ENCODE measurements around the gene PROX1.
"Not testable (repeated sequence)": the region's sequence is repeated elsewhere in the genome, so short reads cannot be mapped to it uniquely, and the experiment has no call there.

PROX1 gene

DNA sequence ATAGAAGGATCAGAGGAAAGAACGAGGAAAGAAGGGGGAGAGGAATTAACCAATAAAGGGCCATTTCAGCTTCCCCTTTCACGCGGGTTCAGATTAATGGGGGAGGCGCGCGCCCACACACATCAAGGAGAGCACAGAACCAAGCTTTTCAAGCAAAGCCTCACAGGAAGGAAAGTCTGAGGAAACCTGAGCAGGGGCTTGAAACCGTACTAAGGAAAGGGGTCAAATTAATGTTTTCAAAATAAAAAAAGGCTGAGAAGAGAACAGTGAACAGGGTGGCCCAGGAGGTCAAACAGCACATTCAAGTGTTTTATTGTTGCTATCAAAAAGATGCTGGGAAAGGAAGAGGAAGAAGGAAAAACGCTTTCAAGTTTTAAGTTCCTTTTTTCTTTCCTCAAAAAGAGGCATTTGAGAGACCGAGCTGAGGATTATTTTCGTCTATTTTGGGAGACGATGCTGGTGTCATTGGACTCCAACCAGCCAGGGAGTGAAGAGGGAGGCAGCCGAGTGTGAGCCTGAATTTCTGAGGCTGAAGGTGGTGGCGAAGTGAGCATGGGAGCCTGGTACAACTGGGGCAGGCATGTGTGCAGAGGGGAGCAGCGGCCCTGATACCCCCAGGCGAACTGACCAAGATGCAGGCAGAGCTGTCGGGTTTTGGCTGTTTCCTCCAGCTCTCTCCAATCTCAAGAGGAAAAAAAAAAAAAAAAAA lies 88.4 kb downstream of the PROX1 start:
- no peak for DNase-seq

DNA sequence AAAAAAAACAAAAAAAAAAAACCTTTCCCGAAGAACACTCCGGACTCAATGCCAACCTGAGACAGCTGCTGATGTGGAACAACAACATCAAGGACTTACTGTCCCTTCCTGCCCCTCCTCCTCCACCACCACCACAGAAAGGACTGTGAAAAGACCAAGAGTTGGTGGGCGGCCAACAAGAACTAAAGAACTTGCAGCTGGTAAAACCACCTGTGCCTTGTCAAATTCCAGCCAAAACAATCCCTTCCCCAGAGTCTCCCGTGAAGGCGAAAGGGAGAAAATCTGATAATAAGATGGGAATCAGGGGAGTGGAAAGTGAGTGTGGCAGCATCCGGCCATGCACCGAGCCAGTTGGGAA lies 88.9 kb downstream of the PROX1 start:
- no peak for DNase-seq

DNA sequence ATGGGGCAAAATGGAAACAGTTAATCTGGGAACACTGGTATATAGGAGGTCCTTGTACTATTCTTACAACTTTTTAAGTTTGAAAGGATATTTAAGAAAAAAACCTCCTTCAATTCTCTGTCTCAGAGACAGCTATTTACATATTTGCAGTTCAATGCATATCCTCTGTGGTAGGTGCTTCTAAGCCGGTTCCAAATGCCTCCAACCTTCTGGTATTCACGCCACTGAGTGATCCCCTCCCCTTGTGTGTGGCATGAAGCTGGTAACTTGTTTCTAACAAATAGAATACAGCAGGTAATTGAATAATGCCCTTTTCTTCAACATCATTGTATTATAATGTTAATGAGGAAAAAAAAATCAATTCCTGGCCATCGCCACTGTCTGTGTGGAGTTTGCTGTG lies 91.2 kb downstream of the PROX1 start:
- no peak for DNase-seq

DNA sequence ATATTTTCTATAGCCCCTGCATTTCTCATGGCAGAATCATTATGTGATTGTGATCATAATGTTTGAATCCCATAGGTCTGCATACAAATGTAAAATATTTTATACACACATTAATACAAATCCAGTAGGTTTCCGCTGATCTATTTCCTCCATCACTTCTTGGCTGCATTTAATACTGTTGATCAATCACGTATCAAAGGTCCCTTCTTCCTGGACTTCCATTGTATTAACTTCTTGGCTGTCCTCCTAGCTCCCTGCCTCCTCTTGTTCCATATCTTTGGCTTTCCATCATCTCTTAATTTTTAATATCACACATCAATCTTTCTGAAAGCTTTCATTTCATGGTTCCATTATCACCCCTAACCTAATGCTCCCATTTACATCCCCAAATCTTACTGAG lies 97.6 kb downstream of the PROX1 start:
- no peak for DNase-seq

DNA sequence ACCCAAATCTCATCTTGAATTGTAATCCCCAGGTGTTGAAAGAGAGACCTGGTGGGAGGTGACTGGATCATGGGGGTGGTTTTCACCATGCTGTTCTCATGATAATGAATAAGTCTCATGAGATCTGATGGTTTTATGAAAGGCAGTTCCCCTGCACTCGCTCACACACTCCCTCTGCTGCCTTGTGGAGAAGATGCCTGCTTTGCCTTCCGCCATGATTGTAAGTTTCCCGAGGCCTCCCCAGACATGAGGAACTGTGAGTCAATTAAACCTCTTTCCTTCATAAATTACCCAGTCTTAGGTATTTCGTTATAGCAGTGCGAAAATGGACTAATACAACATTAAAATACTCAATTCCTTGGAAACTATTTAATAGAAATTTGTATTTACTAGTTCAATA lies 99.2 kb downstream of the PROX1 start:
- no peak for DNase-seq

DNA sequence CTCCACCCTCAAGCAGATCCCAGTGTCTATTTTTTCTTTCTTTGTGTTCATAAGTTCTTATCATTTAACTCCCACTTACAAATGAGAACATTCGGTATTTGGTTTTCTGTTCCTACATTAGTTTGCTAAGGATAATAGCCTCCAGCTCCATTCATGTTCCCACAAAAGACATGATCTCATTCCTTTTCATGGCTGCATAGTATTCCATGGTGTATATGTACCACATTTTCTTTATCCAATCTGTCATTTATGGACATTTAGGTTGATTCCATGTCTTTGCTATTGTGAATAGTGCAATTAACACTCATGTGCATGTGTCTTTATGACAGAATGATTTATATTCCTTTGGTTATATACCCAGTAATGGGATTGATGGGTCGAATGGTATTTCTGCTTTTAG lies 101.2 kb downstream of the PROX1 start:
- DNase-seq, result not testable (repeated sequence)
